ENCODE results near the gene FBRS.

DNA sequence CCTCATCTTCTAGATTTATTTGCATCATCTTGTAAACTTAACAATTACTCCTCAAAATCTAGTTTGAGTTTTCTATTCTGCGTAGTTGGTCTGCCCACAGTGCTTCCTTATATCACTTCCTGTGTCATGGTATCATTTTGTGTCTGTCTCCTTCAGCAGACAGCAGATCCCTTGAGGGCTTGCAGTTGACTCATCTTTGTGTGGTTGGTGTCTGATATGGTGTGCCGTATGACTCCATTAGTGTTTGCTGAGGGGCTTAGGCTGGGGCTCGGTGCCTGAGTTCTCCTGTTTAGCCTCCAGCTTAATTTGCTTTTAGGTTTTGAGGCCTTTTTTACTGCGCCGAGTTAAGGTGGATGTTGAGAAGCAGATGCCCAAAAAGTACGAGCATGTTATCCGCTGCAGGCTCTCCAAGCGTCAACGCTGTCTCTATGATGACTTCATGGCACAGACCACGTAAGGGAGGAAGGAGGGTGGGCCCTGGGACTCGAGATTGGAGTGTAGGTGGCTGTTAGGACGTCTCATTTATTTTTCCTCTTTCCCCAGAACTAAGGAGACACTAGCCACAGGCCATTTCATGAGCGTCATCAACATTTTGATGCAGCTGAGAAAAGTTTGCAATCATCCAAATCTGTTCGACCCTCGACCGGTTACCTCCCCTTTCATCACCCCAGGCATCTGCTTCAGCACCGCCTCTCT is 57.7 kb downstream of the FBRS start:
- TF ChIP-seq, protein P1, sequence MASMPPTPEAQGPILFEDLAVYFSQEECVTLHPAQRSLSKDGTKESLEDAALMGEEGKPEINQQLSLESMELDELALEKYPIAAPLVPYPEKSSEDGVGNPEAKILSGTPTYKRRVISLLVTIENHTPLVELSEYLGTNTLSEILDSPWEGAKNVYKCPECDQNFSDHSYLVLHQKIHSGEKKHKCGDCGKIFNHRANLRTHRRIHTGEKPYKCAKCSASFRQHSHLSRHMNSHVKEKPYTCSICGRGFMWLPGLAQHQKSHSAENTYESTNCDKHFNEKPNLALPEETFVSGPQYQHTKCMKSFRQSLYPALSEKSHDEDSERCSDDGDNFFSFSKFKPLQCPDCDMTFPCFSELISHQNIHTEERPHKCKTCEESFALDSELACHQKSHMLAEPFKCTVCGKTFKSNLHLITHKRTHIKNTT (CRISPR knock-in tag; IDR thresholded peaks at IDR 0.05) = no peak
- no peak for TF ChIP-seq CCAR2 (optimal IDR thresholded peaks at IDR 0.05; ENCODE audit: low read depth, low read length)
- TF ChIP-seq, protein P2, sequence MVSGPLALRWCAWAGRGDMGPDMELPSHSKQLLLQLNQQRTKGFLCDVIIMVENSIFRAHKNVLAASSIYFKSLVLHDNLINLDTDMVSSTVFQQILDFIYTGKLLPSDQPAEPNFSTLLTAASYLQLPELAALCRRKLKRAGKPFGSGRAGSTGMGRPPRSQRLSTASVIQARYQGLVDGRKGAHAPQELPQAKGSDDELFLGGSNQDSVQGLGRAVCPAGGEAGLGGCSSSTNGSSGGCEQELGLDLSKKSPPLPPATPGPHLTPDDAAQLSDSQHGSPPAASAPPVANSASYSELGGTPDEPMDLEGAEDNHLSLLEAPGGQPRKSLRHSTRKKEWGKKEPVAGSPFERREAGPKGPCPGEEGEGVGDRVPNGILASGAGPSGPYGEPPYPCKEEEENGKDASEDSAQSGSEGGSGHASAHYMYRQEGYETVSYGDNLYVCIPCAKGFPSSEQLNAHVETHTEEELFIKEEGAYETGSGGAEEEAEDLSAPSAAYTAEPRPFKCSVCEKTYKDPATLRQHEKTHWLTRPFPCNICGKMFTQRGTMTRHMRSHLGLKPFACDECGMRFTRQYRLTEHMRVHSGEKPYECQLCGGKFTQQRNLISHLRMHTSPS (CRISPR knock-in tag; IDR thresholded peaks at IDR 0.05; ENCODE audit: low read depth) = no peak
- no peak for TF ChIP-seq POLR2A (IDR thresholded peaks at IDR 0.05; ENCODE audit: insufficient read depth in 1 of 2, low read depth in 2 of 2, low read length in 2 of 2)
- TF ChIP-seq NFE2L1 (CRISPR knock-in tag; IDR thresholded peaks at IDR 0.05; ENCODE audit: borderline replicate concordance) = no peak
- TF ChIP-seq, protein P3, sequence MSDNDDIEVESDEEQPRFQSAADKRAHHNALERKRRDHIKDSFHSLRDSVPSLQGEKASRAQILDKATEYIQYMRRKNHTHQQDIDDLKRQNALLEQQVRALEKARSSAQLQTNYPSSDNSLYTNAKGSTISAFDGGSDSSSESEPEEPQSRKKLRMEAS (IDR thresholded peaks at IDR 0.05) = no peak
- TF ChIP-seq JUND (CRISPR knock-in tag; IDR thresholded peaks at IDR 0.05) = no peak
- TF ChIP-seq, protein P4, sequence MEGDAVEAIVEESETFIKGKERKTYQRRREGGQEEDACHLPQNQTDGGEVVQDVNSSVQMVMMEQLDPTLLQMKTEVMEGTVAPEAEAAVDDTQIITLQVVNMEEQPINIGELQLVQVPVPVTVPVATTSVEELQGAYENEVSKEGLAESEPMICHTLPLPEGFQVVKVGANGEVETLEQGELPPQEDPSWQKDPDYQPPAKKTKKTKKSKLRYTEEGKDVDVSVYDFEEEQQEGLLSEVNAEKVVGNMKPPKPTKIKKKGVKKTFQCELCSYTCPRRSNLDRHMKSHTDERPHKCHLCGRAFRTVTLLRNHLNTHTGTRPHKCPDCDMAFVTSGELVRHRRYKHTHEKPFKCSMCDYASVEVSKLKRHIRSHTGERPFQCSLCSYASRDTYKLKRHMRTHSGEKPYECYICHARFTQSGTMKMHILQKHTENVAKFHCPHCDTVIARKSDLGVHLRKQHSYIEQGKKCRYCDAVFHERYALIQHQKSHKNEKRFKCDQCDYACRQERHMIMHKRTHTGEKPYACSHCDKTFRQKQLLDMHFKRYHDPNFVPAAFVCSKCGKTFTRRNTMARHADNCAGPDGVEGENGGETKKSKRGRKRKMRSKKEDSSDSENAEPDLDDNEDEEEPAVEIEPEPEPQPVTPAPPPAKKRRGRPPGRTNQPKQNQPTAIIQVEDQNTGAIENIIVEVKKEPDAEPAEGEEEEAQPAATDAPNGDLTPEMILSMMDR (CRISPR knock-in tag; IDR thresholded peaks at IDR 0.05) = no peak
- TF ChIP-seq, protein P5, sequence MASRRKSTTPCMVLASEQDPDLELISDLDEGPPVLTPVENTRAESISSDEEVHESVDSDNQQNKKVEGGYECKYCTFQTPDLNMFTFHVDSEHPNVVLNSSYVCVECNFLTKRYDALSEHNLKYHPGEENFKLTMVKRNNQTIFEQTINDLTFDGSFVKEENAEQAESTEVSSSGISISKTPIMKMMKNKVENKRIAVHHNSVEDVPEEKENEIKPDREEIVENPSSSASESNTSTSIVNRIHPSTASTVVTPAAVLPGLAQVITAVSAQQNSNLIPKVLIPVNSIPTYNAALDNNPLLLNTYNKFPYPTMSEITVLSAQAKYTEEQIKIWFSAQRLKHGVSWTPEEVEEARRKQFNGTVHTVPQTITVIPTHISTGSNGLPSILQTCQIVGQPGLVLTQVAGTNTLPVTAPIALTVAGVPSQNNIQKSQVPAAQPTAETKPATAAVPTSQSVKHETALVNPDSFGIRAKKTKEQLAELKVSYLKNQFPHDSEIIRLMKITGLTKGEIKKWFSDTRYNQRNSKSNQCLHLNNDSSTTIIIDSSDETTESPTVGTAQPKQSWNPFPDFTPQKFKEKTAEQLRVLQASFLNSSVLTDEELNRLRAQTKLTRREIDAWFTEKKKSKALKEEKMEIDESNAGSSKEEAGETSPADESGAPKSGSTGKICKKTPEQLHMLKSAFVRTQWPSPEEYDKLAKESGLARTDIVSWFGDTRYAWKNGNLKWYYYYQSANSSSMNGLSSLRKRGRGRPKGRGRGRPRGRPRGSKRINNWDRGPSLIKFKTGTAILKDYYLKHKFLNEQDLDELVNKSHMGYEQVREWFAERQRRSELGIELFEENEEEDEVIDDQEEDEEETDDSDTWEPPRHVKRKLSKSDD (CRISPR knock-in tag; IDR thresholded peaks at IDR 0.05; ENCODE audit: low read depth) = no peak
- no peak for TF ChIP-seq ZFP37 (CRISPR knock-in tag; IDR thresholded peaks at IDR 0.05; ENCODE audit: borderline replicate concordance)
- TF ChIP-seq MYC (CRISPR knock-in tag; IDR thresholded peaks at IDR 0.05; ENCODE audit: borderline replicate concordance) = no peak
